ENCODE data around the gene PRR5L.
A peak's percentile ranks its signal among the peaks of the same experiment; 100 is the strongest.
"Not testable (repeated sequence)": the region's sequence is repeated elsewhere in the genome, so short reads cannot be mapped to it uniquely, and the experiment has no call there.

PRR5L gene

DNA sequence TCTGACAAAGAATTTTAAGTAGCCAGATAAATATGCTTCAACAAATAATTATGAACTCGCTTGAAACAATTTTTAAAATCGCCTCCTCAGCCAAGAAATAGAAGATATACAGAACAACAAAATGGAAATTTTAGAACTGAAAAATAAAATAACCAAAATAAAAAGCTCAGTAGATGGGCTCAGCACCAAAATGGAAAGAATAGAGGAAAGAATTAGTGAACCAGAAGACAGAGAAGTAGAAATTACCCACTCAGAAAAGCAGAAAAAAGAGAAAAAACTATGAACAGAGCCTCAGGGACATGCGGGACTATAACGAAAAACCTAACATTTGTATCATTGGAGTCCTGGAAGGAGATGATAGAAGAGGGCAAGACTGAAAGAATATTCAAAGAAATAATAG, 14.2 kb upstream of the PRR5L start:
- DNase-seq (ENCODE audit: low spot score), result no peak

DNA sequence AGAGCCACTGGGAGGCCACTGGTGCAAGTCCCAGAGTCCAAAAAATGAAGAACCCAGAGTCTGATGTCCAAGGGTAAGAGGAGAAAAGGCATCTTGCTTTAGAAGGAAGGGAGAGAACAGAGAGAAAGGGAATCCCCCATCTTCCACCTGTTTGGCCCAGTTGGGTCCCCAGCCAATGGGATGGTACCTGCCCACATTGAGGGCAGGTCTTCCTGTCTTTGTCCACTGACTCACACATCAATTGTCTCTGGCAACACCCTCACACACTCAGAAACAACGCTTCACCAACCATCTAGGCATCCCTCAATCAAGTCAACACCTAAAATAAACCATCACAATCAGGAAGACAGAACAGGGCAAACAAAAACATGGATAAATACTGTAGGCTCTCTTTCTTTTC, 13.2 kb upstream of the PRR5L start:
- no peak for DNase-seq (ENCODE audit: low spot score)

DNA sequence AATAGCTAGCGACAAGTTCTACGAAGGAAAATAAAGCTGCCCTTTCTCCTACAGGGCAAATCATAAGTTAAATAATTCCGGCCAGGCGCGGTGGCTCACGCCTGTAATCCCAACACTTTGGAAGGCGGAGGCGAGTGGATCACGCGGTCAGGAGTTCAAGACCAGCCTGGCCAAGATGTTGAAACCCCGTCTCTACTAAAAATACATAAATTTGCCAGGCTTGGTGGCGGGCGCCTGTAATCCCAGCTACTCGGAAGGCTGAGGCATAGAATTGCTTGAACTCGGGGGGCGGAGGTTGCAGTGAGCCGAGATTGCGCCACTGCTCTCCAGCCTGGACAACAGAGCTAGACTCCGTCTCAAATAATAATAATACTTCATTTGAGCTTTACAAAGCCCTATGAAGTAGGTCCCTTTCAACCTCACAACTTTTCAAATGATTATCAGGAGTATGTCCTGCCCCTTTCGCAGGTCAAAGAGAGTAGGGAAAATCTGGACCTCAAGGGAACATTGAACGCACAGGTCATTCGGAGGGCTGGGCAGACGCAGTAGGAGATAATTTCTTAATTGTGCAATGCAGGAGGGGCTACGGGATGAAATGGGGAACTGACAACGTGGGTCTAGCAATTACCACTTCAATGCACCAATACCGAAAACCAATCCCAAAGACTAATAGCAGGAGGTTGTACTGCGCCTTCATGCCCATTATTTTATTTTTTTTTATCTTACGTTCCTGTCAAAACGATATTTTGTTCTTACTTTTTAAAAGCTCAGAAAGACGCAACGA, 7.5 kb upstream of the PRR5L start:
- DNase-seq (ENCODE audit: low spot score), result no peak

DNA sequence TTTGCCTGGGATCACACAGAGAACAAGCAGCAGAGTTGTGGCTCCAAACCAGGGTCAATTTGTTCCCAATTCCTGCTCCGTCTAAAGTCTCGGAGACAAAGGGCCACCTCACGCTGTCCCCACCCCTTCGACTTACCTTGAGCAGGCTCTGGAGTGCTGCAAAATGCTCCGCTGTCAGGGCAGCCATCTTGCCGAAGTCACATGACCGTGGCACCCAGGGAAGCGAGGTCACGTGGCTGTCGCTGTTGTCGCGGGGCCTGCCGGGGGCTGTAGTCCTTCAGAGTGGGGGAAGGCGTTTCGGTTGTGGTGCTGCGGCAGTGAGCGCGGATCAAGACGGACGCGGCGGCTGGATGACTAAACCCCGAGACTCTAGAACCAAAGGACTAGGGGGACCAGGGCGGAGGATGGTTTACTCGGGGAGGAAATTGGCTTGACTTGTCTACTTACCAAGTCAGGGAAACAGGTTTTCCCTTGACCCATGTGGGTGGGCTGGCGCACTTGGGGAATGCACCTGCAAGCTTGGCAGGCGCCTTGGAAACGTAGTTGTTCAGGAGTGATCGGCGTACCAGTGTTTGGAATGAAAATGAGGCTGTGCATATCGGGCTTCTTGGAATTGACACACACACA, 6.7 kb upstream of the PRR5L start, which contains the start of gene COMMD9:
Gene COMMD9 (minus strand): TSS at position 199 of the 627 bp plus-strand sequence. CDS start 12 bp downstream, at position 187.
- DNase-seq (ENCODE audit: low spot score), result peak; percentile 92

DNA sequence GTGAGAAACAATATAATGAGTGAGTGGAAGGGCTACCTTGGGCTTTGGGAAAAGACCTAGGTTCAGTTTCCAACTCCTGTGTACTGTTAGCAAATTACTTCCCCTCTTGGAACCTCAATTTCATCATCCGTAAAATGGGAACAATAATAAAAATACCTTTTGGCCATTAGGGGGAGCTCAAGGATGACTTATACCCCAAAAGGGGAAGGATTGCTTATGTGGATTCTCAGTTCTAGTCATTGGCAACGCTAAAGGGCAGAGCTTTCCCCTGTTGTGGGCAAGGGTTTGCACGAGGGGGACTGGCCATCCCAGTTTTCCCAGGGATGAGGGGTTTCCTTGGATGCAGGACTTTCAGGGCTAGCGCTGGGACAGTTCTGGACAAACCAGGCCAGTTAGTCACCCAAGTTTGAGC, 3.8 kb upstream of the PRR5L start:
- DNase-seq (ENCODE audit: low spot score), result peak; percentile 69

- DNase-seq (ENCODE audit: low spot score), result peak; percentile 41
Measured at GRCh38 chr11:36296884-36297543, 926 bp downstream of the PRR5L start.

DNA sequence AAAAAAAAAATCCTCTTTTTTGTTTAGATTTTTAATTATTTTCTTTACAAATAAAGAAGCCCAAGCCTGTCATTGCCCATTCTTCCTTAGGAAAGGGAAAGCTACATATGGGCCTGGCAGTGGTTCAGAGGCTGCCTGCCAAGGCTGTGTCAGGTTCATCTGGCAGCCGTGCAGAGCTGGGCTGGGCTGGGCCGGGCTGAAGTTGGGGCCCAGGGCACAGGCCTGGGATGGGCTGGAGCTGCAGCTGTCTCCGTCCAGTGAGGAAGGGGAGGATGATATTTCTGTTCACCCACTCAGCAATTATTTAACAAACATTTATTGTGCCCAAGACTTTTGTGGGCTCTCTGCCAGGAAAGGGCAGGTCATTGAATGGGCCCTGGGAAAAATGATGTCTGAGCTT, 4.6 kb downstream of the PRR5L start:
- peak; percentile 80 for DNase-seq (ENCODE audit: low spot score)

DNA sequence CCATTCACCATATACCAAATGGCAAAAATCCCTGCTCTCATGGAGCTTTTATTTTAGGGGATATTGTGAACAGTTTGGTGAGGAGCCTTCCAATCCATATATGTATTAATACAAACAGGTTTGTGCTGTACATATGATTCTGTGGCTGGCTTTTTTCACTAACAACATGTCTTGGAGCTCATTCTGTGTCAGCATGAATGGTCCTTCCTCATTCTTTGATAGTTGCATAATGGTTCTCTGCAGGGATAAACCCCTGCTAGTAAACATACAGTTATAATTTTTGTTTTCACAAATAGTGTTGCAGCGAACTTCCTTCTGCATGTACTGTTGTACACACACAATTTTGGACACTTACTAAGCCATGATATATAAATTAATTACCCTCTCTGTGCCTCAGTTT, 8.3 kb downstream of the PRR5L start:
- no peak for DNase-seq (ENCODE audit: low spot score)

DNA sequence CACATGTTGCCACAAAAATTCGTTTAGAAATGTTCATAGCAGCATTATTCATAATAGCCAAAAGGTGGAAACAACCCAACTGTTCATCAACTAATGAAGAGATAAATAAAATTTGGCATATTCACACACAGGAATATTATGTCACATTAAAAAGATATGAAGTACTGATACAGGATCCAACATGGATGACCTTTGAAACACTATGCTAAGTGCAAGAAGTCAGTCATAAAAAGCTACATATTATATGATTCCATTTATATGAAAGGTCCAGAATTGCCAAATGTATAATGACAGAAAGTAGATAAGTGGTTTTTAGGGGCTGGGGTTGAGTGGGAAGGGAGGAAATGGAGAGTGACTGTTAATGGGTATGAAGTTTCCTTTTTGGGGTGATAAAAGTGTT, 9.0 kb downstream of the PRR5L start:
- DNase-seq (ENCODE audit: low spot score), result no peak

DNA sequence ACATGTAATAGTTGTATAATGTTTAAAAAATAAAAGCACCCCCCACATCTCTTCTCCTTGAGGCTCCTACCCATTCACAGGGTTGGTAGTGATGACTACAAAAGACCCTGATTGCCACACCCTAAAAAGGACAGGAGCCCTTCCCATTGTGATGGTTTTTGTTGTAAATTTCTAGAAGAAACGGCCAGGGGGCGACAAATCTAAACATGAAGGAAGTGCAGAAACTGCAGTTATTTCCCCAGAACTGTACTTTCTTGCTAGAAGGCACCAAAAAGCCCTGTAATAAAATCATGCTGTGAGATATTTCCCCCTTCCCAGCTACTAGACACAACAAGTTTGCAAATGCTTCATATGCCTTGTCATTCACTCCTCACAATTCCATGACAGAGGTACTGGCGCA, 10.8 kb downstream of the PRR5L start:
- no peak for DNase-seq (ENCODE audit: low spot score)

GRCh38 chr11:36308577-36308976, 12.5 kb downstream of the PRR5L start:
- DNase-seq (ENCODE audit: low spot score), result no peak

GRCh38 chr11:36309779-36310178, 13.7 kb downstream of the PRR5L start:
- DNase-seq (ENCODE audit: low spot score), result no peak

GRCh38 chr11:36311926-36312595, 16.0 kb downstream of the PRR5L start:
- no peak for DNase-seq (ENCODE audit: low spot score)

DNA sequence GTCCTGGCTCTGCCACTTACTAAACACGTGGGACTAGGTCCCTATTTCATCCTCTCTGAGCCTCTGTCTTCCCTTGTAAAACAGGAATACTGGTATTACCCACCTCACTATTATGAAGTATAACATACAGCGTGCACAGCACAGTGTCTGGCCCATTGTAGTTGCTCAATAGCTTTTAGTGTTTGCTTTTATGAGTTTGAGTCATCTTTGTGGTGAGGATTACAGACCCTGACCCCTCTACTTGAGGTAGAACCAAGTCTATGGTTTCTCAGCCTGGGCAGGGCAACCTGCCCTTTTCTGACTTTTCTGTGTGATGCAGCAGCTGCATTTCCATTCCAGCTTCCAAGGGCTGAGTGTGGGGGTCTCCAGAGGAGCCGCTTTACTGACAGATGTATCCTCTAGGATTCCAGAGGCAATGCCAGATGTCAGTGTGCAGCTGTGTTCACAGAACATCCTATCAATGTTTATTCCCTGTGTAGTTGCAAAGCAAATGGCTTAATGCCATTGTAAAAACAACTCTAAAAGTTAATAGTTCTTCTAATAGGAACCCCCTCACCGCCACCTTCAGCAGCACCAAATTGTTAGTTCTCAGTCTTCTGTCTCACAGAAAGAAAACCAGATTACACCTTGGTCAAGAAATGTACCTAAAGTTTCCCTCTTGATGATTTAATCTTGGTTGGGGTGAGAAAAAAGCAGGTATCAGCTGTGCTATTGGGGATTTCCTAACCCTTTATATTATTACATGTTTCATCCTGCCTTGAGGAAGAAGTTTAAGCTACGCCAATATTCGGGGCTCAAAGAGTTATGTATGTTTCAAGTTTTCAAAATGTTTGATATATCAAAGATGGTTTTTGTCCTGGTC, 16.8 kb downstream of the PRR5L start:
- DNase-seq (ENCODE audit: low spot score), result no peak

DNA sequence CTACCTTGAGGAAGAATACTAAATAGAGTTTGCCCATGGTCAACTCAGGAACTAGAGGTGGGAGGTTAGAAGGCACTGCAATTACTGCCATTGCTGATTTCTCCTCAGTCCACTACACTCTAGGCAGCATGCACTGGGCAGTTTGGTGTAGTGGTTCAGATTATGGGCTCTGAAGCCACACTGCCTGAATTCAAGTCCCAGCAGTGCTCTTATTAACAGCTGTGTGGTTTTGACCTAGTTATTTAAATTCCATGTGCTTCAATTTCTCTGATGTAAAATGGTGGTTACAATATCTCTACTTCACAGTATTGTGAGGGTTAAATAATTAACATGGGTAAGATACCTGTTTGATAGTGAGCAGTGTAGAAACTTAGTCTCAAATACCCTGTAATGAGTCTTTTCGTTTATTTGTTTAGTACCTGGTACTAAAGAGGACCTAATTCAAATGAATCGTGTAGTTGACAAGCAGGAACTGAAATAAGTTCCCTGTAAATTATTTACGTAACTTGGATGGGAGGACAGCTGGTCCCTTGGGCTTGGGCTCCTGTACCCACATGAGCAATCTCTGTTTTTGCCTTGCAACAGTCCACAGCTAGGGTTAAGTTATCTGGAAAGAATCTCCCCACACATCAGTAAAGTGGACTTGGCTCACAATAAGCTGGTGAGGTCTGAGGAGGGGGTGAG, 17.8 kb downstream of the PRR5L start:
- DNase-seq (ENCODE audit: low spot score), result no peak

GRCh38 chr11:36314434-36314767, 18.3 kb downstream of the PRR5L start:
- no peak for DNase-seq (ENCODE audit: low spot score)

DNA sequence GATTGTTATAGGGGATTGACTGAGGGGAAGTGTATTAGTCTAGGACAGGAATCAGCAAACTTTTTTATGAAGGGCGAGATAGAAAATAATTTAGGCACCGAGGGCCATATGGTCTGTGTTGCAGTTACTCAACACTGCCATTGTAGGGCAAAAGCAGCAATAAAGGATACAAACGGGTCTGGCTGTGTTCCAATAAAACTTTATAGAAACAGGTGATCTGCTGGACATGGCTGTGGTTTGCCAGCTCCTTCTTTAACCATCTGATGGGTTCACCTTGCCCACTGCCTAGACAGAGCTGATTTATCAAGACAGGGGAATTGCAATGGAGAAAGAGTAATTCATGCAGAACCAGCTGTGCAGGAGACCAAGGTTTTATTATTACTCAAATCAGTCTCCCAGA, 20.0 kb downstream of the PRR5L start:
- no peak for DNase-seq (ENCODE audit: low spot score)

DNA sequence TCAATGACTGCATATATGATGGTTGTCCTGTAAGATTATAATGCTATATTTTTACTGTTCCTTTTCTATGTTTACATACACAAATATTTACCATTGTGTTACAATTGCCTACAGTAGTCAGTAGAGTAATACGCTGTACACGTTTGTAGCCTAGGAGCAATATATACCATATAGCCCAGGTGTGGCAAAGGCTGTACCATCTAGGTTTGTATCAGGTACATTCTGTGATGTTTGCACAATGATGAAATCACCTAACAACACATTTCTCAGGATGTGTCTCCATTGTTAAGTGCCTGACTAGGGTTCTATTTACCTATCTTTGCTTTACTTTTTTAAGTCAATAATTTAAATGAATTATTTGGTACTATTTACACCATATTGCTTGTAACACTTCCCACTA, 21.9 kb downstream of the PRR5L start:
- DNase-seq (ENCODE audit: low spot score), result no peak

DNA sequence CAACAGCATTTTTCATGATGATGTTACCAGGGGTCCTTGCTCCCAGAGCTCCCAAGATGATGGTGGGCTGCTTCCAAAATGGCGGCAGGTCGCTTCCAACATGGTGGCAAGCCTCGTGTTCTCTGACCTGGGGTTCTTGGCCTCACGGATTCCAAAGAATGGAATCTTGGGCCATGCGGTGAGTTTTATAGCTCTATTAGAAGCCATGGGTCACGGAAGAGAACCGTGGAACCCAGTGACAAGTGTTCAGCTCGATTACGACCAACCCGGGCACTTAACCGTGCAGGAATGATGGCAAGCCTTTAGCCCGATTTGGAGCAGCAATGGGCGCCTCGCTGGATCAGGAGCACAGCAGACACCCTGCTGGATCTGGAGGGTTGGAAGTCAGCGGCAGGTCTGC, 28.9 kb downstream of the PRR5L start:
- DNase-seq (ENCODE audit: low spot score), result not testable (repeated sequence)

DNA sequence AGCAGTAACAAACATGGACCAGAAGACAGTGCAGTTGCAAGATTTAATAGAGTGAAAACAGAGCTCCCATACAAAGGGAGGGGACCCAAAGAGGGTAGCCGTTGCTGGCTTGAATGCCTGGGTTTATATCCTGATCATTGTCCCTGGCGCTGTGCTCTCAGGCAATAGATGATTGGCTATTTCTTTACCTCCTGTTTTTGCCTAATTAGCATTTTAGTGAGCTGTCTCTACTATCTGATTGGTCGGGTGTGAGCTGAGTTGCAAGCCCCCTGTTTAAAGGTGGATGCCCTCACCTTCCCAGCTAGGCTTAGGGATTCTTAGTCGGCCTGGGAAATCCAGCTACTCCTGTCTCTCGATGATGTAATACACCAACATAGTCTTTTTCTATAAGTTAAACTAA, 29.3 kb downstream of the PRR5L start:
- not testable (repeated sequence) for DNase-seq (ENCODE audit: low spot score)

Data from pons (tissue), 1 donor.